ENCODE data around the gene E2F6. TPM values are rescaled to one million over a fixed set of nuclear protein-coding genes. Genes with fewer than 3 reads are reported as not detected.

The E2F6 gene
- total RNA-seq, 1 experiment from 2014 or later = 14.2 TPM

- no peak for TF ChIP-seq AR (CRISPR knock-in tag; IDR thresholded peaks at IDR 0.05)
- no peak for TF ChIP-seq JAZF1 (CRISPR knock-in tag; IDR thresholded peaks at IDR 0.05)
- TF ChIP-seq ZBTB43 (CRISPR knock-in tag; IDR thresholded peaks at IDR 0.05) = no peak
- no peak for TF ChIP-seq TP53 (CRISPR knock-in tag; IDR thresholded peaks at IDR 0.05)
- no peak for TF ChIP-seq ZNF512 (CRISPR knock-in tag; IDR thresholded peaks at IDR 0.05; ENCODE audit: borderline replicate concordance)
- TF ChIP-seq ERG (CRISPR knock-in tag; IDR thresholded peaks at IDR 0.05) = no peak
- no peak for TF ChIP-seq ZNF281 (CRISPR knock-in tag; IDR thresholded peaks at IDR 0.05)
- H3K36me3 Mint-ChIP-seq = no peaks in the 10 kb centered on the region
- peaks cover 16% of the 10 kb centered on the region for H3K4me1 Mint-ChIP-seq
- H3K27me3 Mint-ChIP-seq (ENCODE audit: low read depth) = peaks cover 21% of the 10 kb centered on the region
- ChIA-PET POLR2A (no interaction called here), CTCF (interaction anchor here (0.6 to 10.5 kb wide), 9 partner anchors 12 to 104 kb away, joined by 3 to 229 read pairs (median 4); partner anchors contain the start of gene GREB1)
- no peak overlapping the region for H3K4me3 Mint-ChIP-seq
- no peaks in the 10 kb centered on the region for H3K9me3 Mint-ChIP-seq
- ATAC-seq (no peak), DNase-seq (ENCODE audit: low spot score) (no peak)
- H3K27ac Mint-ChIP-seq = no peak overlapping the region
Measured at GRCh38 chr2:11478899-11479605, 13.1 kb upstream of the E2F6 start.

- Mint-ChIP-seq H3K36me3 (no peaks in the 10 kb centered on the region), H3K4me1 (peaks cover 13% of the 10 kb centered on the region), H3K4me3 (no peak overlapping the region), H3K27ac (no peak overlapping the region), H3K9me3 (peaks cover under 1% of the 10 kb centered on the region; the same call in 1 of the 2 replicates), H3K27me3 (ENCODE audit: low read depth) (peaks cover 20% of the 10 kb centered on the region)
- POLR2A ChIA-PET = interaction anchor here (1.0 kb wide), 1 partner anchor 106 kb away, joined by 3 read pairs; no protein-coding TSS in a partner anchor
- ATAC-seq (peak; percentile 10; the same call in 1 of the 2 replicates), DNase-seq (ENCODE audit: low spot score) (peak; percentile 96)
- TF ChIP-seq ARID4B (CRISPR knock-in tag; IDR thresholded peaks at IDR 0.05; ENCODE audit: borderline replicate concordance) (no peak), CTCF (IDR thresholded peaks at IDR 0.05) (peak; percentile 84)
- CTCF ChIA-PET = interaction anchor here (0.6 to 10.5 kb wide), 21 partner anchors 8 to 348 kb away, joined by 3 to 229 read pairs (median 4); partner anchors contain the start of genes E2F6 and GREB1
Measured at GRCh38 chr2:11477994-11478393, 12.0 kb upstream of the E2F6 start.
